IMR-90 (cell line): Measurements from ENCODE around the gene RER1. TPM values are rescaled to one million over a fixed set of nuclear protein-coding genes. Genes with fewer than 3 reads are reported as not detected.

Experiments used
- ATAC-seq: fragments of 200-7000 bp; cut with Tn5 transposase; 2 replicates; pipeline ENCODE4 v1.9.1; 2020; ENCODE audit warnings: low read depth, mild to moderate bottlenecking, moderate library complexity
- BruUV-seq: library from RNA; stranded (reverse); fragments of 400-500 nt; replicated peaks from 2 replicates; lab custom pipeline; 2021; lab: Mats Ljungman, UMichigan
- CTCF ChIA-PET: fragments of 300-600 bp; formaldehyde crosslinking; extraction: SDS; loops from one replicate; lab custom pipeline; 2021; ENCODE audit warnings: antibody characterized with exemption; lab: Yijun Ruan, JAX
- POLR2A ChIA-PET: fragments of 300-600 bp; sonication (Branson Sonifier 250); formaldehyde crosslinking; loops from one replicate; lab custom pipeline; 2022; ENCODE audit warnings: antibody characterized with exemption; ENCODE audit not compliant: unreplicated experiment; lab: Charles Lee
- DNase-seq: peaks from one replicate; pipeline ENCODE4 v3.0.0; 2013
- H2AFZ ChIP-seq: replicated peaks from 2 replicates; pipeline ENCODE3; 2013; ENCODE audit warnings: low read length, mild to moderate bottlenecking; ENCODE audit not compliant: poor library complexity
- H2AK5ac ChIP-seq: 2 replicates; pipeline ENCODE4 v1.6.1; 2013; ENCODE audit warnings: low read depth, low read length, inconsistent platforms
- H2AK9ac ChIP-seq: replicated peaks from 2 replicates; pipeline ENCODE3; 2013; ENCODE audit warnings: mild to moderate bottlenecking, low read depth, low read length, moderate library complexity; ENCODE audit not compliant: poor library complexity
- H2BK120ac ChIP-seq: 2 replicates; pipeline ENCODE4 v1.6.1; 2013; ENCODE audit warnings: low read depth, low read length, inconsistent platforms
- H2BK15ac ChIP-seq: 3 replicates; pipeline ENCODE4 v1.6.1; 2013; ENCODE audit warnings: low read depth, low read length, inconsistent platforms
- H2BK20ac ChIP-seq: 2 replicates; pipeline ENCODE4 v1.6.1; 2013; ENCODE audit warnings: low read depth, mild to moderate bottlenecking, inconsistent platforms, low read length, moderate library complexity
- H2BK5ac ChIP-seq: 2 replicates; pipeline ENCODE4 v1.6.1; 2013; ENCODE audit warnings: mild to moderate bottlenecking, low read depth, low read length, inconsistent platforms; ENCODE audit not compliant: poor library complexity, severe bottlenecking
- H3K14ac ChIP-seq: replicated peaks from 2 replicates; pipeline ENCODE4 v1.6.1; 2013; ENCODE audit warnings: low read depth, low read length, inconsistent platforms
- H3K18ac ChIP-seq: 2 replicates; pipeline ENCODE4 v1.6.1; 2013; ENCODE audit warnings: low read depth, low read length, control low read depth
- H3K23ac ChIP-seq: 2 replicates; pipeline ENCODE4 v1.6.1; 2013; ENCODE audit warnings: low read depth, low read length, inconsistent platforms
- H3K27ac ChIP-seq: 2 replicates; pipeline ENCODE4 v1.5.1; 2013; ENCODE audit warnings: mild to moderate bottlenecking, control low read depth, low read length; ENCODE audit not compliant: insufficient read depth
- H3K27me3 ChIP-seq: 2 replicates; pipeline ENCODE4 v1.6.1; 2013; ENCODE audit warnings: low read length; ENCODE audit not compliant: control insufficient read depth, insufficient read depth
- H3K36me3 ChIP-seq: 2 replicates; pipeline ENCODE4 v1.6.1; 2013; ENCODE audit warnings: low read length, mixed read lengths; ENCODE audit not compliant: control insufficient read depth, insufficient read depth
- H3K4ac ChIP-seq: 2 replicates; pipeline ENCODE4 v1.6.1; 2013; ENCODE audit warnings: low read depth, low read length, inconsistent platforms
- H3K4me1 ChIP-seq: 2 replicates; pipeline ENCODE4 v1.6.1; 2013; ENCODE audit warnings: low read length, mixed read lengths; ENCODE audit not compliant: control insufficient read depth, insufficient read depth
- H3K4me2 ChIP-seq: 2 replicates; pipeline ENCODE4 v1.6.1; 2013; ENCODE audit warnings: low read depth, mild to moderate bottlenecking, control low read depth, low read length, moderate library complexity
- H3K4me3 ChIP-seq: 2 replicates; pipeline ENCODE4 v1.5.1; 2013; ENCODE audit warnings: low read depth, mild to moderate bottlenecking, control low read depth, low read length, moderate library complexity; ENCODE audit not compliant: insufficient read depth
- H3K56ac ChIP-seq: 2 replicates; pipeline ENCODE4 v1.6.1; 2013; ENCODE audit warnings: low read length, inconsistent platforms; ENCODE audit not compliant: insufficient read depth; ENCODE audit errors: extremely low read depth
- H3K79me1 ChIP-seq, 2 experiments: 2 replicates each; pipeline ENCODE4 v1.6.1; 2013; ENCODE audit warnings: low read length in 2 of 2, inconsistent platforms in 1 of 2, low read depth in 1 of 2
- H3K9ac ChIP-seq: 2 replicates; pipeline ENCODE4 v1.6.1; 2013; ENCODE audit warnings: low read depth, low read length, control low read depth
- H3K9me1 ChIP-seq: 2 replicates; pipeline ENCODE4 v1.6.1; 2013; ENCODE audit warnings: low read length, inconsistent platforms; ENCODE audit not compliant: insufficient read depth
- H3K9me3 ChIP-seq: 2 replicates; pipeline ENCODE4 v1.6.1; 2013; ENCODE audit warnings: low read length; ENCODE audit not compliant: control insufficient read depth, insufficient read depth
- H4K20me1 ChIP-seq: 2 replicates; pipeline ENCODE4 v1.6.1; 2013; ENCODE audit warnings: low read length, inconsistent platforms; ENCODE audit not compliant: insufficient read depth
- H4K5ac ChIP-seq: 2 replicates; pipeline ENCODE4 v1.6.1; 2013; ENCODE audit warnings: mild to moderate bottlenecking, low read depth, low read length, control low read depth
- H4K8ac ChIP-seq, 2 experiments: 2 replicates each; pipeline ENCODE4 v1.6.1; 2013; ENCODE audit warnings: low read depth in 2 of 2, low read length in 2 of 2, control low read depth in 1 of 2, inconsistent platforms in 1 of 2
- H4K91ac ChIP-seq: 2 replicates; pipeline ENCODE4 v1.6.1; 2013; ENCODE audit warnings: low read depth, low read length, inconsistent platforms; ENCODE audit not compliant: insufficient read depth
- CHD1 ChIP-seq: IDR thresholded peaks from 2 replicates; pipeline ENCODE4 v1.6.1; 2012; ENCODE audit warnings: low read depth, low read length, improper control_type of control experiment
- ELK1 ChIP-seq: fragments of 150-350 bp; IDR thresholded peaks from 2 replicates; pipeline ENCODE4 v1.6.1; 2016; ENCODE audit warnings: low read depth, mild to moderate bottlenecking, low read length, moderate library complexity, borderline replicate concordance
- MXI1 ChIP-seq: IDR thresholded peaks from 2 replicates; pipeline ENCODE4 v1.6.1; 2012; ENCODE audit warnings: low read depth, mild to moderate bottlenecking, low read length, moderate library complexity, borderline replicate concordance
- RAD21 ChIP-seq: IDR thresholded peaks from 2 replicates; pipeline ENCODE4 v1.6.1; 2012; ENCODE audit warnings: low read length, improper control_type of control experiment
- RFX5 ChIP-seq: IDR thresholded peaks from 2 replicates; pipeline ENCODE4 v1.8.0; 2012; ENCODE audit warnings: low read depth, mild to moderate bottlenecking, low read length, moderate library complexity
- SMC3 ChIP-seq: fragments of 150-350 bp; IDR thresholded peaks from 2 replicates; pipeline ENCODE4 v1.6.1; 2016; ENCODE audit warnings: low read depth, mild to moderate bottlenecking, antibody characterized with exemption, low read length, moderate library complexity
- USF2 ChIP-seq: fragments of 150-350 bp; IDR thresholded peaks from 2 replicates; pipeline ENCODE4 v1.6.1; 2017; ENCODE audit warnings: mild to moderate bottlenecking, antibody characterized with exemption, low read length, low read depth
- WGBS, 2 experiments: methylation state at CpG; one replicate each; pipeline versions ENCODE4 v1.1.5 to v1.1.7; 2013; ENCODE audit warnings: missing lambda C conversion rate in 2 of 2; ENCODE audit not compliant: insufficient read length in 1 of 2; ENCODE audit errors: extremely low coverage in 2 of 2; 5-methylcytosine and 5-hydroxymethylcytosine counted together
- dilution Hi-C: fragments of 300-500 bp; cut with HindIII; formaldehyde crosslinking; loops from one replicate; pipeline ENCODE4 v1.14.3; 2018; ENCODE audit warnings: low sequenced_read_pairs; ENCODE audit not compliant: unreplicated experiment
- in situ Hi-C: fragments of 300-500 bp; cut with MboI; formaldehyde crosslinking; loops from 3 replicates; pipeline ENCODE4 v1.14.3; 2019; ENCODE audit warnings: low sequenced_read_pairs, inconsistent platforms, mixed read lengths
- intact Hi-C: fragments of 100-400 bp; cut with micrococcal nuclease; formaldehyde crosslinking; loops from 2 replicates; pipeline ENCODE4 v1.10.0; 2022
- polyA plus RNA-seq, 3 experiments: library from polyadenylated mRNA; depleted of rRNA; stranded (reverse); fragments of >200 nt; gene quantifications; 2 replicates each; pipeline ENCODE4 v1.2.3, GENCODE V29; 2012; ENCODE audit warnings: low replicate concordance in 1 of 3
- total RNA-seq: library from RNA; depleted of rRNA; stranded (reverse); fragments of >200 nt; gene quantifications from 2 replicates; pipeline ENCODE4 v1.2.3, GENCODE V29; 2012

The RER1 gene
- total and polyA plus RNA-seq, 2 of the 4 experiments (the other 2 are of a cell fraction), result 47.1 to 240 TPM

GRCh38 chr1:2403273-2403672 lies 11.6 kb downstream of the RER1 start:
- Histone ChIP-seq H3K14ac (no peak overlapping the region), H3K4me2 (no peak overlapping the region), H3K27me3 (no peaks in the 10 kb centered on the region), H3K36me3 (peaks cover 84% of the 10 kb centered on the region), H3K56ac (no peak overlapping the region), H2BK15ac (no peak overlapping the region), H2BK20ac (no peak overlapping the region), H3K27ac (no peak overlapping the region), H4K5ac (no peak overlapping the region), H3K4me1 (peaks cover 8% of the 10 kb centered on the region), H3K4ac (no peak overlapping the region), H4K91ac (no peak overlapping the region), H4K8ac (no peak overlapping the region), H2BK120ac (no peak overlapping the region), H3K9ac (no peak overlapping the region), H3K23ac (no peak overlapping the region), H2AK9ac (no peak overlapping the region), H2AK5ac (no peak overlapping the region), H3K9me3 (no peaks in the 10 kb centered on the region), H3K4me3 (no peak overlapping the region), H2BK5ac (no peak overlapping the region), H2AFZ (no peak overlapping the region), H3K18ac (no peak overlapping the region), H3K79me1 (peaks cover 21 to 60% of the 10 kb centered on the region in 2 experiments; a peak in 3 of 4 replicates), H3K9me1 (no peaks in the 10 kb centered on the region), H4K20me1 (peaks cover 40% of the 10 kb centered on the region)
- CTCF ChIA-PET, result no interaction called here
- dilution Hi-C loops (no loop called here), intact Hi-C loops (no loop called here), in situ Hi-C loops (loop anchor here (25.0 kb wide), 1 partner anchor 909 kb away; no protein-coding TSS in a partner anchor)
- DNase-seq (no peak), ATAC-seq (no peak)
- TF ChIP-seq USF2 (no peak), SMC3 (no peak), RFX5 (no peak), ELK1 (no peak), MXI1 (no peak), RAD21 (no peak), CHD1 (no peak)
- 95% methylated on average over 6 of the region's 19 CpGs; no CpG with 5 or more reads in 1 of the 2 experiments for WGBS, 2 experiments
- POLR2A ChIA-PET, result no interaction called here
- BruUV-seq, result TSS peak; percentile 51
